ENCODE measurements around the gene TCF23.

The TCF23 gene

GRCh38 chr2:27177441-27178351, 28.9 kb downstream of the TCF23 start:
- Histone ChIP-seq H3K27me3 (replicated peaks) (peaks cover 6% of the 10 kb centered on the region), H3K36me3 (replicated peaks) (no peaks in the 10 kb centered on the region), H3K27ac (no peak overlapping the region), H3K4me3 (ENCODE audit: low read depth, low read length) (no peak overlapping the region)
- no peak for TF ChIP-seq CTCF (IDR thresholded peaks at IDR 0.05; ENCODE audit: low read depth, low read length, missing control alignments)
- no peak for DNase-seq
- in situ Hi-C loops (cut with HindIII; ENCODE audit: low pct_ligation_motif_present, low sequenced_read_pairs), result no loop called here

- in situ Hi-C loops (cut with HindIII; ENCODE audit: low pct_ligation_motif_present, low sequenced_read_pairs), result no loop called here
Observed at GRCh38 chr2:27178469-27178868, 29.7 kb downstream of the TCF23 start.

GRCh38 chr2:27179344-27180000, 30.7 kb downstream of the TCF23 start:
- DNase-seq, result no peak
- H3K27me3 ChIP-seq (replicated peaks), result peaks cover 2% of the 10 kb centered on the region
- no peak overlapping the region for H3K27ac ChIP-seq
- TF ChIP-seq CTCF (IDR thresholded peaks at IDR 0.05; ENCODE audit: low read depth, low read length, missing control alignments), result no peak
- no peak overlapping the region for H3K4me3 ChIP-seq (ENCODE audit: low read depth, low read length)
- in situ Hi-C loops (cut with HindIII; ENCODE audit: low pct_ligation_motif_present, low sequenced_read_pairs), result no loop called here
- no peaks in the 10 kb centered on the region for H3K36me3 ChIP-seq (replicated peaks)

More at GRCh38 chr2:27178469-27178868, 29.7 kb downstream of the TCF23 start:
- Histone ChIP-seq H3K27ac (no peak overlapping the region), H3K36me3 (replicated peaks) (no peaks in the 10 kb centered on the region), H3K4me3 (ENCODE audit: low read depth, low read length) (no peak overlapping the region), H3K27me3 (replicated peaks) (peaks cover 2% of the 10 kb centered on the region)
- DNase-seq, result no peak
- no peak for TF ChIP-seq CTCF (IDR thresholded peaks at IDR 0.05; ENCODE audit: low read depth, low read length, missing control alignments)

- in situ Hi-C loops (cut with HindIII; ENCODE audit: low pct_ligation_motif_present, low sequenced_read_pairs), result no loop called here
- Histone ChIP-seq H3K36me3 (replicated peaks) (no peaks in the 10 kb centered on the region), H3K4me3 (ENCODE audit: low read depth, low read length) (no peak overlapping the region), H3K27me3 (replicated peaks) (no peaks in the 10 kb centered on the region), H3K27ac (no peak overlapping the region)
- TF ChIP-seq CTCF (IDR thresholded peaks at IDR 0.05; ENCODE audit: low read depth, low read length, missing control alignments), result no peak
- DNase-seq, result peak; percentile 43
Observed at GRCh38 chr2:27182346-27182745, 33.5 kb downstream of the TCF23 start.

GRCh38 chr2:27184115-27184514, 35.3 kb downstream of the TCF23 start:
- no peak for DNase-seq
- no peak overlapping the region for H3K27ac ChIP-seq
- TF ChIP-seq CTCF (IDR thresholded peaks at IDR 0.05; ENCODE audit: low read depth, low read length, missing control alignments), result no peak
- in situ Hi-C loops (cut with HindIII; ENCODE audit: low pct_ligation_motif_present, low sequenced_read_pairs), result no loop called here
- H3K4me3 ChIP-seq (ENCODE audit: low read depth, low read length), result no peak overlapping the region
- H3K36me3 ChIP-seq (replicated peaks), result no peaks in the 10 kb centered on the region
- H3K27me3 ChIP-seq (replicated peaks), result no peaks in the 10 kb centered on the region

Measured in brain microvascular endothelial cell (primary cell).